HG03280 (cell line): ENCODE results near the gene LRRC49.

Experiments used
- ATAC-seq: cut with Tn5 transposase; IDR thresholded peaks from one replicate; pipeline ENCODE4 v1.9.1; 2021; ENCODE audit warnings: mild to moderate bottlenecking, moderate library complexity; ENCODE audit not compliant: unreplicated experiment

Gene LRRC49

DNA sequence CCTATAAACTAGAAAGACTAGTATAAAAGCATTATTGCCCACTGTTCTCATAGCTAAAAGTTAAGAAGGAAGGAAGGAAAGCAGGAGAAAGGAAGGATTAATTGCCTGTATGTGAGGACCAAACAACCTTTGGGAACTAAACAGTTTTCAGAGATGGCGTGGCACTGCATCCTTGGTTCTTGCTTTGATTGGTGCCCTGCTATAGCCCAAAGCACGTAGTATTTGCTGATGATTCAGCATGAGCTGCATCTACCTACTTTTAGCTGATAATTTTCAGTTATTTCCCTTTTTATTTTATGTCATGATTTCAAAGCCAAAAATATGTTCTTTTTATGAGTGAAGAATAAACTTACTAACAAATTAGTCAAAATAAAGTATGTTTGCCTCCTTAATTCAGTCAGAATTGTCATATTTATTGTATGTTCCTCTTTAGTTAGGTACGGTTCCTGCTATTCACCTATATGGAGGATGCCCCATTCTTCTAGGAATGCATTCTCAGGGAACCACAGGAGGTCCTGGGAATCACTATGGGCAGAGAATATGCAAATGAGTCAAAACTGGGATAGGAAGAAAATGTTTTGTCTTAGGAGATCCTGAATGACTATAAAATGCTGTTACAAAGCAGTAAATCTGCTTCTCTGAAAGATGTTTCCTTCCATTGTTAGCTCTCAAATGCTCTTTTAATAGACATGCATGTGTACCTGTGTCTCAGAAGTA, 157.2 kb downstream of the LRRC49 start:
- ATAC-seq: no peak

DNA sequence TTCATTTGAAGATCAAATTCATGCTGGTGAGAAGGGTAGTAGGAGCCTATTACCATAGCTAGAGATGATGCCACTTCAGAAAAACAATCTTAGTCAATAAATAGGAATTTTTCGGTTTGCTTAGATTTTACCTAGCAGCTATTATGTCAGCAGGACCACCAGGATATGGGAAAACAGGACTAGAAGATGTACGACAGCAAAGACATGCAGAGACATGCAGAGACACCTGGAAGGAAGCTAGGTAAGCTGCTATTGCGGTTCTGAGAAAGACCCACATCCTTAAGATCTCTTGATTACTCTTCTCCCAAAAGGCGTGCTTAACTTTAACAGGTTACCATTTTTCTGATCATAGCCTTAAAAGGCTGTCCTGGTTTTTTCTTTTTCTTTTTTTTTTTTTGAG, 157.8 kb downstream of the LRRC49 start:
- no peak for ATAC-seq

DNA sequence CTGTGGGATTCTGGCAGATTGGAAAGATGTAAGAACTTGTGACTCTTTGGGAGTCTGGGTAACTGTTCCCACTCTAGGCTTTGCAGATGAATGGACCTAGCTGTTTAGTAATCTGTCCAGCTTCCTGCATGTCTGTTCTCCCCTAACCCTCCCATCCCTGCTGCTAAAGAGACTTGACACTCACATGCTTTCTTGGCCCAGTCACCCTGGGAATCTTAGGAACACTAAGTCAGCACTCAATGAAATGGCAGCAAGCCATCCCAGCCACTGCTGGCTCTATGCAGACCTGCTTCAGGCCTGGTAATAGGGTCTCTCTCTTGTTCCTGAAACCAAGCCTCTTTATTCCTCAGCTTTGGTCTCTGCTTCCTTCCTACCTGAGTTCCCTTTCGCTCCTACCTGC, 158.9 kb downstream of the LRRC49 start:
- ATAC-seq: no peak

- no peak for ATAC-seq
These were observed 159.7 kb downstream of the LRRC49 start for GRCh38 chr15:71052356-71052755.

GRCh38 chr15:71054286-71054952, 161.8 kb downstream of the LRRC49 start:
- no peak for ATAC-seq

GRCh38 chr15:71055461-71055860, 162.8 kb downstream of the LRRC49 start:
- no peak for ATAC-seq

DNA sequence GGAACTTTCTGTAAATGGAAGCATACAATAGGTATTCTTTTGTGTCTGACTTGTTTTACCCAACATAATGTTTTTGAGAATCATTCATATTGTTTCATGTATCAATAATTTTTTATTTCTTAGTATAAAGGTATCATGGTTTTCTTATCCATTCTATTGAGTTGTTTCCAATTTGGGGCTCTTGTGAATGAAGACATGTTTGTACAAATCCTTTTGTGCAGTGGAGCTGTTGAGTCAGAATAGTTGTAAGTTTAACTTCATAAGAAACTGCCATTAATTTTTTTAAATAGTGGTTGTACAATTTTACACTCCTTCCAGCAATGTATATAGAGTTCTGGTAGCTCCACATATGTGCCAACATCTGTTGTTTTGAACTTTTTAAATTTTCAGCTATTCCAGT, 163.5 kb downstream of the LRRC49 start:
- ATAC-seq: no peak

DNA sequence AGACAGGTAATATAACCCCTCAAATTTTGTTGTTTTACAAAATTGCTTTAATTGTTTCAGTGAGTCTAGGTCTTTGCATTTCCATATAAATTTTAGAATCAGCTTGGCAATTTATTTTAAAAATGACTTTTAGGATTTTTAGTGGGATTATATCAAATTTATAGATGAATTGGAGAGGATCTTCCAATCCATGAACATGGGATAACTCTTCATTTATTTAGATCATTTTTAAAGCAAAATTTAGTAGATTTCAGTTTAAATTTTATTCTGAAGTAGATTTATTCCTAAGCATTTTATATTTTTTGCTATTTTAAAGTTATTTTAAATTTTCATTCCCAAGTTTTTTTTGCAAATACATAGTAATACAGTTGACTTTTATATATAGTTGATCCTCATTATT, 164.5 kb downstream of the LRRC49 start:
- no peak for ATAC-seq

DNA sequence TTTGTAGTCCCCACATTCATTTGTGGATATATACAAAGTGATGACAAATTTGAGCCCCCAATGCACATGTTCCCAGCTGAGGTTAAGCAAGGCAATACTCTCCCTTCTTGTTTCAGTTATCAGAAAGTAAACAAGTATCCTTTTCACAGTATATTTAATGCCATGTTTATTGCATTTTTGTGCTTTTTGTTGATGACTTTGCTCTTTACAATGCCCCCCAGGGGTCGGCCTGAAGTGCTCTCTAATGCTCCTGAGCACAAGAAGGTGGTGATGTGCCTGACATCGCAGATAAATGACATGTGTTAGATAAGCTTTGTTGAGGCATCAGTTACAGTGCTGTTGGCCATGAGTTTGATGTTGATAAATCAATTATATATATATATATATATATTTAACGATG, 165.0 kb downstream of the LRRC49 start:
- no peak for ATAC-seq

DNA sequence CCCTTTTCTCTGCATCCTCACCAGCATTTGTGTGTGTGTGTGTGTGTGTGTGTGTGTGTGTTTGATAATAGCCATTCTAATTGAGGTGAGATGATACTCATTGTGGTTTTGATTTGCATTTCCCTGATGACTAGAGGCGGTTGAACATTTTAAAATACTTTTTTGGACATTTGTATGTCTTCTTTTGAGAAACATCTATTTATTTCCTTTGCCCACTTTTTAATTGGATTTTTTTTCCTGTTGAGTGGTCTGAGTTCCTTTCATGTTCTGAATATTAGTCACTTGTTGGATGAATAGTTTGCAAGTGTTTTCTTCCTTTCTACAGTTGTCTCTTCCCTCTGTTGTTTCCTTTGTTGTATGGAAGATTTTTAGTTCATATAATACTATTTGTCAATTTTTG, 168.4 kb downstream of the LRRC49 start:
- no peak for ATAC-seq

DNA sequence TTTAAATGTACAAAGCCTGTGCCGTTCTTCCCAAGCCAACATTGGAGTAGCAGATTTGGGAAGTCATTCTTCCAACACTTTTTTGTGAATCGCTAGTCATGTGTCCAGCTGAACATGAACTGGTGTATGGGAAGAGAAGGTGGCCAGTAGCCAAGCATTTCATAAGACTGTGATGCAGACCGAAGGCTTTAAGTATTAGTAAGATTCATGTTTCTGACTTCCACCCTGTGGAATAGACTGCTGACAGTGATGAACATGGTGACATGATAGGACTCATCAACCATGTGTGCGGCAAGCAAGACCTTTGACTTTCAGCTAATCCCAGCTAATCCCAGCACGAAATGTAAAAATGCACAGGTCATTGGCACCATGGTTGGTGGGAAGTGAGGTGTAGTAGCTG, 174.4 kb downstream of the LRRC49 start:
- ATAC-seq: no peak

GRCh38 chr15:71069693-71070092, 177.1 kb downstream of the LRRC49 start:
- ATAC-seq: no peak

- ATAC-seq: no peak
These were observed 178.9 kb downstream of the LRRC49 start for GRCh38 chr15:71071529-71071928.

- no peak for ATAC-seq
These were observed 179.8 kb downstream of the LRRC49 start for GRCh38 chr15:71072423-71072822.

- no peak for ATAC-seq
These were observed 186.0 kb downstream of the LRRC49 start for GRCh38 chr15:71078506-71079207.

GRCh38 chr15:71079208-71080044, 186.8 kb downstream of the LRRC49 start:
- ATAC-seq: no peak

- no peak for ATAC-seq
These were observed 187.5 kb downstream of the LRRC49 start for GRCh38 chr15:71080166-71080565.

DNA sequence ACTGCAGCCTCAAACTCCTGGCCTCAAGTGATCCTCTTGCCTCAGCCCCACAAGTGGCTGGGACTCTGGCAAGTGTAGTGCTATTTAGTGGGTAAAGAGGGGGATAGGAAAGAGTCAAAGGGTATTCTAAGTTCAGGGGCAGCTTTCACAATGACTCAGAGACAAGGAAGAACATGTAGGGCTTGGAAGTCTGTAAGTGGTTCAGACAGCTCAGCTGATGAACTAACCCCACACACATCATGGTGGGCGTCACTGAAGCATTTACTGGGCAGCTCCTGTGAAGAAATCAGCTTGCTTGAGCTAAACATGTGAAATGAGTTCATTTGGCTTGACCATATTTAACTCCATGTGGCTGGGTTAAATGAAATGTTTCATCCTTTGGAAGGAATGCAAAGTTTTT, 188.1 kb downstream of the LRRC49 start:
- ATAC-seq: no peak

DNA sequence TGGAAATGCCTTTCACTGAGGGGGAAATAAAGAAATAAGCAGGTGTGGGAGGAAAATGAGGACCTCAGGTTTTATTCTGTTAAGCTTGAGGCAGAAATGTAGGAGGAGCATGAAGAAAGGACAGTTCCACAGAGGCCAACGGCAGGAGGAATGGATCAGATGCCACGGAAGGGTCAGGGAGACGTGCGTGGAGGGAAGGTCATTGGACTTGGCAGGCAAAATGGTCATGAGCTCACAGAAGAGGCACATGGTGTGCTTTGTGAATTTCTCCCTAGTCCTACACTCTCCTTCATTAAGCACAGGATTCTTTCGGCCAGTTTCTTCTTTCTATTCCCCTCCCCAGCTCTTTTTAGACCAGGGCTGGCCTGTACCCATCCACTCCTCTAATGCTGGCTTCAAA, 190.2 kb downstream of the LRRC49 start:
- ATAC-seq: no peak

GRCh38 chr15:71083349-71083748, 190.7 kb downstream of the LRRC49 start:
- ATAC-seq: no peak

- ATAC-seq: no peak
These were observed 191.6 kb downstream of the LRRC49 start for GRCh38 chr15:71084264-71084663.
